ENCODE data around the gene BLVRB. TPM values are rescaled to one million over a fixed set of nuclear protein-coding genes. Genes with fewer than 3 reads are reported as not detected.

BLVRB gene
- total RNA-seq, 1 donor from 2014 or later: 53.1 TPM

- no peak for DNase-seq (ENCODE audit: low spot score)
- no peak overlapping the region for H3K4me3 Mint-ChIP-seq (ENCODE audit: unreplicated experiment)
- TF ChIP-seq CTCF (IDR thresholded peaks at IDR 0.05): no peak
- H3K27ac Mint-ChIP-seq (ENCODE audit: unreplicated experiment): no peak overlapping the region
- peaks cover 5% of the 10 kb centered on the region for H3K4me1 Mint-ChIP-seq (ENCODE audit: low read depth)
- peaks cover 29% of the 10 kb centered on the region for H3K27me3 Mint-ChIP-seq (ENCODE audit: low read depth)
- H3K9me3 Mint-ChIP-seq (ENCODE audit: low read depth): no peaks in the 10 kb centered on the region
- peaks cover 7% of the 10 kb centered on the region for H3K36me3 Mint-ChIP-seq (ENCODE audit: low read depth)
These were observed 45.9 kb upstream of the BLVRB start for GRCh38 chr19:40511487-40511886.

GRCh38 chr19:40510526-40511115, 45.1 kb upstream of the BLVRB start:
- H3K4me3 Mint-ChIP-seq (ENCODE audit: unreplicated experiment): no peak overlapping the region

GRCh38 chr19:40508739-40509260, 43.3 kb upstream of the BLVRB start:
- no peak for TF ChIP-seq CTCF (IDR thresholded peaks at IDR 0.05)
- peaks cover 34% of the 10 kb centered on the region for H3K27me3 Mint-ChIP-seq (ENCODE audit: low read depth)
- peaks cover 5% of the 10 kb centered on the region for H3K4me1 Mint-ChIP-seq (ENCODE audit: low read depth)
- no peak for DNase-seq (ENCODE audit: low spot score)
- H3K9me3 Mint-ChIP-seq (ENCODE audit: low read depth): no peaks in the 10 kb centered on the region
- H3K27ac Mint-ChIP-seq (ENCODE audit: unreplicated experiment): no peak overlapping the region
- H3K4me3 Mint-ChIP-seq (ENCODE audit: unreplicated experiment): no peak overlapping the region
- peaks cover 2% of the 10 kb centered on the region for H3K36me3 Mint-ChIP-seq (ENCODE audit: low read depth)

More at GRCh38 chr19:40510526-40511115, 45.1 kb upstream of the BLVRB start:
- H3K27me3 Mint-ChIP-seq (ENCODE audit: low read depth): peaks cover 36% of the 10 kb centered on the region
- no peak for TF ChIP-seq CTCF (IDR thresholded peaks at IDR 0.05)
- no peak for DNase-seq (ENCODE audit: low spot score)
- H3K36me3 Mint-ChIP-seq (ENCODE audit: low read depth): peaks cover 7% of the 10 kb centered on the region
- no peak overlapping the region for H3K27ac Mint-ChIP-seq (ENCODE audit: unreplicated experiment)
- H3K4me1 Mint-ChIP-seq (ENCODE audit: low read depth): peaks cover 5% of the 10 kb centered on the region
- no peaks in the 10 kb centered on the region for H3K9me3 Mint-ChIP-seq (ENCODE audit: low read depth)

- no peaks in the 10 kb centered on the region for H3K9me3 Mint-ChIP-seq (ENCODE audit: low read depth)
- DNase-seq (ENCODE audit: low spot score): no peak
These were observed 42.3 kb upstream of the BLVRB start for GRCh38 chr19:40507892-40508291.

GRCh38 chr19:40506099-40506498, 40.6 kb upstream of the BLVRB start:
- Mint-ChIP-seq H3K9me3 (ENCODE audit: low read depth) (no peaks in the 10 kb centered on the region), H3K36me3 (ENCODE audit: low read depth) (peaks cover 3% of the 10 kb centered on the region)

More at GRCh38 chr19:40507892-40508291, 42.3 kb upstream of the BLVRB start:
- no peak overlapping the region for H3K4me3 Mint-ChIP-seq (ENCODE audit: unreplicated experiment)
- H3K36me3 Mint-ChIP-seq (ENCODE audit: low read depth): peaks cover 2% of the 10 kb centered on the region
- no peak for TF ChIP-seq CTCF (IDR thresholded peaks at IDR 0.05)
- H3K27me3 Mint-ChIP-seq (ENCODE audit: low read depth): peaks cover 32% of the 10 kb centered on the region
- peaks cover 5% of the 10 kb centered on the region for H3K4me1 Mint-ChIP-seq (ENCODE audit: low read depth)
- no peak overlapping the region for H3K27ac Mint-ChIP-seq (ENCODE audit: unreplicated experiment)

More at GRCh38 chr19:40506099-40506498, 40.6 kb upstream of the BLVRB start:
- TF ChIP-seq CTCF (IDR thresholded peaks at IDR 0.05): no peak
- DNase-seq (ENCODE audit: low spot score): no peak
- H3K27me3 Mint-ChIP-seq (ENCODE audit: low read depth): peaks cover 33% of the 10 kb centered on the region
- H3K27ac Mint-ChIP-seq (ENCODE audit: unreplicated experiment): no peak overlapping the region
- H3K4me1 Mint-ChIP-seq (ENCODE audit: low read depth): no peaks in the 10 kb centered on the region
- H3K4me3 Mint-ChIP-seq (ENCODE audit: unreplicated experiment): no peak overlapping the region
